HepG2 (cell line): ENCODE data around the gene CD7. TPM values are rescaled to one million over a fixed set of nuclear protein-coding genes. Genes with fewer than 3 reads are reported as not detected.

Experiments
- ATF7 ChIP-seq, 2 experiments: fragments of 450-650 bp in 1 of 2; sonication (generic) in 1 of 2; formaldehyde crosslinking in 1 of 2; IDR thresholded peaks; 2 replicates each; pipeline versions ENCODE4 v1.4.0 to v1.6.1; 2016 to 2020; ENCODE audit warnings: antibody characterized with exemption in 1 of 2, mild to moderate bottlenecking in 1 of 2, missing genetic modification reagents in 1 of 2
- CENPT ChIP-seq: sonication (generic); formaldehyde crosslinking; IDR thresholded peaks from 2 replicates; pipeline ENCODE4 v1.8.0; 2022; ENCODE audit warnings: low read depth, mild to moderate bottlenecking, moderate library complexity, missing genetic modification reagents
- DZIP1 ChIP-seq: sonication (generic); formaldehyde crosslinking; IDR thresholded peaks from 2 replicates; pipeline ENCODE4 v1.5.0; 2020; ENCODE audit warnings: mild to moderate bottlenecking, missing genetic modification reagents
- ISX ChIP-seq: sonication (generic); formaldehyde crosslinking; conservative IDR thresholded peaks from 2 replicates; pipeline ENCODE4 v1.5.0; 2020; ENCODE audit warnings: missing genetic modification reagents
- KLF12 ChIP-seq: sonication (generic); formaldehyde crosslinking; IDR thresholded peaks from 2 replicates; pipeline ENCODE4 v1.4.0; 2020; ENCODE audit warnings: missing genetic modification reagents, borderline replicate concordance
- MEIS2 ChIP-seq: sonication (generic); formaldehyde crosslinking; IDR thresholded peaks from 2 replicates; pipeline ENCODE4 v1.9.0; 2021; ENCODE audit warnings: mild to moderate bottlenecking, missing genetic modification reagents
- MTERF4 ChIP-seq: sonication (generic); formaldehyde crosslinking; IDR thresholded peaks from 2 replicates; pipeline ENCODE4 v1.8.0; 2023; ENCODE audit warnings: mild to moderate bottlenecking, missing genetic modification reagents
- ZBTB21 ChIP-seq: sonication (generic); formaldehyde crosslinking; IDR thresholded peaks from 2 replicates; pipeline ENCODE4 v1.4.0; 2020; ENCODE audit warnings: missing genetic modification reagents
- ZBTB44 ChIP-seq: sonication (generic); formaldehyde crosslinking; IDR thresholded peaks from 2 replicates; pipeline ENCODE4 v1.4.0; 2020; ENCODE audit warnings: missing genetic modification reagents
- ZNF12 ChIP-seq: sonication (generic); formaldehyde crosslinking; IDR thresholded peaks from 2 replicates; pipeline ENCODE4 v1.5.0; 2020; ENCODE audit warnings: missing genetic modification reagents
- ZNF160 ChIP-seq: sonication (generic); formaldehyde crosslinking; IDR thresholded peaks from 2 replicates; pipeline ENCODE4 v1.8.0; 2022; ENCODE audit warnings: mild to moderate bottlenecking, inconsistent platforms, missing genetic modification reagents
- ZNF263 ChIP-seq: sonication (generic); formaldehyde crosslinking; IDR thresholded peaks from 2 replicates; pipeline ENCODE4 v1.4.0; 2020; ENCODE audit warnings: missing genetic modification reagents
- ZNF264 ChIP-seq: sonication (generic); formaldehyde crosslinking; IDR thresholded peaks from 2 replicates; pipeline ENCODE4 v1.4.0; 2020; ENCODE audit warnings: missing genetic modification reagents
- ZNF331 ChIP-seq: sonication (generic); formaldehyde crosslinking; IDR thresholded peaks from 2 replicates; pipeline ENCODE4 v1.4.0; 2020; ENCODE audit warnings: missing genetic modification reagents
- ZNF512 ChIP-seq: sonication (generic); formaldehyde crosslinking; IDR thresholded peaks from 2 replicates; pipeline ENCODE4 v1.4.0; 2020; ENCODE audit warnings: mild to moderate bottlenecking, missing genetic modification reagents
- ZNF839 ChIP-seq: sonication (generic); formaldehyde crosslinking; IDR thresholded peaks from 2 replicates; pipeline ENCODE4 v1.4.0; 2020; ENCODE audit warnings: missing genetic modification reagents, mild to moderate bottlenecking, borderline replicate concordance
- polyA plus RNA-seq, 8 experiments: library from polyadenylated mRNA; depleted of rRNA in 3 of 8; stranded (reverse) in 7 of 8; unstranded in 1 of 8; fragments of >200 nt; fragmentation: Illumina TruSeq in 4 of 8; extraction: Trizol in 4 of 8; gene quantifications; 2 replicates each; pipeline versions ENCODE4 v1.2.1 to v1.2.3, GENCODE V29; 2011 to 2016; ENCODE audit warnings: low read depth in 4 of 8, missing spikeins in 1 of 8, mixed read lengths in 1 of 8; ENCODE audit not compliant: insufficient read depth in 1 of 8
- total RNA-seq, 5 experiments: library from RNA; depleted of rRNA; stranded (reverse); fragments of >200 nt; fragmentation: Illumina TruSeq; extraction: Trizol; gene quantifications; 2 replicates each; pipeline ENCODE4 v1.2.3, GENCODE V29; 2016; ENCODE audit warnings: low read depth in 1 of 5
- TF ChIP-seq, protein P1 (sequence below): sonication (generic); formaldehyde crosslinking; IDR thresholded peaks from 2 replicates; pipeline ENCODE4 v1.5.1; 2020; ENCODE audit warnings: mild to moderate bottlenecking, missing genetic modification reagents

The CD7 gene
- total and polyA plus RNA-seq, 2 of the 13 experiments (the other 11 are each of a cell fraction or from before 2014, with no cell fraction given): 67.6 to 76.4 TPM

DNA sequence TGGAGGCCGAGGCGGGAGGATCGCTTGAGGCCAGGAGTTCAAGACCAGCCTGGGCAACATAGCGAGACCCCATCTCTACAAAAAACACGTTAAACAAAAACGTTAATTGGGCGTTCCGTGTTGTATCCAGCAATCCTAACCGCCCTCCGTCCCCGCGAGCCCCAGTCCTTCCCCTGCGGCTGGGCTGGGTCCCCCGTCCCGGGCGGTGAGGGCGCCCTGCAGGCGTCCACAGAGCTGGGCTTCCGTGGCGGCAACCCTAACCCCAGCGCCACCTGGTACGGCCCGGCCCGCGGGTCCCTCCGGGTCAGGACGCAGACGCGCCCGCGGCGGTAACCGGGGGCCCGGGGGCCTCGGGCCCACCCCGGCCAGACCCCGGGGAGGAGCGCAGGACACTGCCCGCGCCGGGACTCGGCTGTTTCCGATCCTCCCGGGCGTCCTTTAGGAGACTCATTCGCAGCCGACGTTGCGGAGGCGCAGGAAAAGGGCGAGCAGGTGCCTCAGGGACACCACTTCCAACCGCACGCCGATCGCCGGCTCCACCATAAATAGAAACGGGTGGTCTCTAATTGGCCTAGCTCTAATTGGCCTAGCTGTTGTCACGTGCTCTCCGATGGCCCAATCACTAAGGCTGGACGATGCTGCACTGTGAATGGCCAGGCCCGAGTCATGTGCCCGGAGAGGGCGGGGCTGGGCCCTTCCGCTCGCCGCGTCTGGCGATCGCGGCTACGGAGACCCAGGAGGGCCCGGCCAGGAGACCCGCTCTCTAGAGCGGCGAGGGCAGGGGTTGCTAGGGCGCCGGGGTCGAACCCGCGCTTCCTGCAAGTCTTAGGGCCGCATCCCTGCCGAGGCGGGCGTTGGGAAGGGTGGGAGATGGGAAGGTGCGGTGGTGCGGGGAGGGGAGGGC, 24.9 kb downstream of the CD7 start (continued):
- TF ChIP-seq ZBTB44 (CRISPR knock-in tag) (no peak), CENPT (CRISPR knock-in tag) (0 out of 2 replicates have a peak, but pooled peaks have one; percentile 41), DZIP1 (CRISPR knock-in tag) (peak; percentile 88; the same call in 1 of the 2 replicates), KLF12 (no peak), ZNF264 (CRISPR knock-in tag) (peak; percentile 67), ZNF331 (CRISPR knock-in tag) (peak; percentile 53), ZNF12 (CRISPR knock-in tag) (no peak; the same call in 1 of the 2 replicates), ATF7 (IDR thresholded peaks at IDR 0.05) (no peak), ATF7 (CRISPR knock-in tag; IDR thresholded peaks at IDR 0.05) (peak; percentile 17; the same call in 1 of the 2 replicates), ISX (CRISPR knock-in tag) (peak; percentile 72; the same call in 1 of the 2 replicates), MTERF4 (CRISPR knock-in tag) (no peak), ZNF839 (CRISPR knock-in tag) (0 out of 2 replicates have a peak, but pooled peaks have one; percentile 17), MEIS2 (CRISPR knock-in tag) (peak; percentile 76; the same call in 1 of the 2 replicates), ZNF263 (CRISPR knock-in tag) (peak; percentile 73), ZNF512 (no peak), ZBTB21 (CRISPR knock-in tag) (no peak), ZNF160 (CRISPR knock-in tag) (no peak; the same call in 1 of the 2 replicates)
- TF ChIP-seq, protein P1, sequence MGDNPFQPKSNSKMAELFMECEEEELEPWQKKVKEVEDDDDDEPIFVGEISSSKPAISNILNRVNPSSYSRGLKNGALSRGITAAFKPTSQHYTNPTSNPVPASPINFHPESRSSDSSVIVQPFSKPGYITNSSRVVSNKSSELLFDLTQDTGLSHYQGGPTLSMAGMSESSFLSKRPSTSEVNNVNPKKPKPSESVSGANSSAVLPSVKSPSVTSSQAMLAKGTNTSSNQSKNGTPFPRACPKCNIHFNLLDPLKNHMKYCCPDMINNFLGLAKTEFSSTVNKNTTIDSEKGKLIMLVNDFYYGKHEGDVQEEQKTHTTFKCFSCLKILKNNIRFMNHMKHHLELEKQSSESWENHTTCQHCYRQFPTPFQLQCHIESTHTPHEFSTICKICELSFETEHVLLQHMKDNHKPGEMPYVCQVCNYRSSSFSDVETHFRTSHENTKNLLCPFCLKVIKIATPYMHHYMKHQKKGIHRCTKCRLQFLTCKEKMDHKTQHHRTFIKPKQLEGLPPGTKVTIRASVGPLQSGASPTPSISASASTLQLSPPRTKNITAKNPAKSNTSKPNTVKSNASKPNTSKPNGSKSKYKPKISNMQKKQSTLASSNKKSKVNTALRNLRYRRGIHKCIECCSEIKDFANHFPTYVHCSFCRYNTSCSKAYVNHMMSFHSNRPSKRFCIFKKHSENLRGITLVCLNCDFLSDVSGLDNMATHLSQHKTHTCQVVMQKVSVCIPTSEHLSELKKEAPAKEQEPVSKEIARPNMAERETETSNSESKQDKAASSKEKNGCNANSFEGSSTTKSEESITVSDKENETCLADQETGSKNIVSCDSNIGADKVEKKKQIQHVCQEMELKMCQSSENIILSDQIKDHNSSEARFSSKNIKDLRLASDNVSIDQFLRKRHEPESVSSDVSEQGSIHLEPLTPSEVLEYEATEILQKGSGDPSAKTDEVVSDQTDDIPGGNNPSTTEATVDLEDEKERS (CRISPR knock-in tag): peak; percentile 82; the same call in 1 of the 2 replicates
